HepG2 (cell line): ENCODE results near the gene GRK4. TPM values are rescaled to one million over a fixed set of nuclear protein-coding genes. Genes with fewer than 3 reads are reported as not detected.

Experiments used
- ATAC-seq: fragments of 200-7000 bp; cut with Tn5 transposase; 3 replicates; pipeline ENCODE4 v1.9.1; 2020; ENCODE audit warnings: mild to moderate bottlenecking, moderate library complexity
- BruUV-seq: library from RNA; stranded (reverse); fragments of 400-500 nt; replicated peaks from 2 replicates; lab custom pipeline; 2021; lab: Mats Ljungman, UMichigan
- CTCF ChIA-PET: fragments of 300-600 bp; formaldehyde crosslinking; extraction: SDS; loops from one replicate; lab custom pipeline; 2021; ENCODE audit warnings: low total read pairs, inconsistent platforms, low intra/inter-chr PET ratio; lab: Yijun Ruan, JAX
- POLR2A ChIA-PET: fragments of 350-600 bp; sonication (Branson Sonifier 250); formaldehyde crosslinking; loops from one replicate; lab custom pipeline; 2020; ENCODE audit warnings: antibody characterized with exemption, inconsistent platforms; lab: Yijun Ruan, JAX
- DNase-seq: peaks from one replicate; pipeline ENCODE4 v3.0.0-alpha.2; 2015; ENCODE audit warnings: low spot score
- FAIRE-seq: peaks from 3 replicates; lab custom pipeline; 2011; peaks lifted over from hg19 to GRCh38; lab: Jason Lieb, UNC
- H2AFZ ChIP-seq: one replicate; pipeline ENCODE4 v1.6.1; 2011; ENCODE audit warnings: low read length, inconsistent platforms
- H3K27ac ChIP-seq: fragments of 300-600 bp; 3 replicates; pipeline ENCODE4 v1.8.0; 2011; ENCODE audit warnings: mixed run types, mild to moderate bottlenecking, mixed read lengths, low read length, inconsistent platforms; ENCODE audit not compliant: insufficient read depth; ENCODE audit errors: extremely low read length
- H3K27me3 ChIP-seq, 2 experiments: fragments of 200-600 bp in 1 of 2; 2 replicates in 1 of 2; 3 replicates in 1 of 2; pipeline versions ENCODE4 v1.6.0 to v1.8.0; 2011; ENCODE audit warnings: low read length in 2 of 2, mild to moderate bottlenecking in 2 of 2, moderate library complexity in 2 of 2, inconsistent platforms in 1 of 2; ENCODE audit not compliant: insufficient read depth in 2 of 2, control insufficient read depth in 1 of 2
- H3K36me3 ChIP-seq, 2 experiments: fragments of 200-600 bp in 1 of 2; replicated peaks in 1 of 2; 2 replicates in 1 of 2; 3 replicates in 1 of 2; pipeline versions ENCODE4 v1.5.1 to v1.8.0; 2011; ENCODE audit warnings: low read length in 2 of 2, inconsistent platforms in 1 of 2; ENCODE audit not compliant: insufficient read depth in 2 of 2, control insufficient read depth in 1 of 2
- H3K4me1 ChIP-seq: 2 replicates; pipeline ENCODE4 v1.5.1; 2012; ENCODE audit warnings: low read length, inconsistent platforms; ENCODE audit not compliant: insufficient read depth
- H3K4me2 ChIP-seq: 2 replicates; pipeline ENCODE4 v1.6.0; 2011; ENCODE audit warnings: low read depth, low read length, inconsistent platforms
- H3K4me3 ChIP-seq, 3 experiments: fragments of 200-600 bp in 1 of 3; sonication (generic), shearing (Covaris generic) in 1 of 3; replicated peaks in 1 of 3; 2 replicates each; pipeline ENCODE4 v1.5.1; 2011 to 2016; ENCODE audit warnings: low read length in 3 of 3, inconsistent platforms in 2 of 3, low read depth in 2 of 3, mild to moderate bottlenecking in 2 of 3, control low read depth in 1 of 3, mixed read lengths in 1 of 3; ENCODE audit not compliant: insufficient read depth in 1 of 3
- H3K79me2 ChIP-seq: one replicate; pipeline ENCODE4 v1.6.1; 2011; ENCODE audit warnings: low read length, inconsistent platforms; ENCODE audit not compliant: insufficient read depth
- H3K9ac ChIP-seq: 2 replicates; pipeline ENCODE4 v1.6.0; 2011; ENCODE audit warnings: mild to moderate bottlenecking, low read depth, low read length, inconsistent platforms; ENCODE audit not compliant: insufficient read depth
- H3K9me3 ChIP-seq: 2 replicates; pipeline ENCODE4 v1.5.1; 2012; ENCODE audit warnings: mild to moderate bottlenecking, low read length
- H4K20me1 ChIP-seq: 2 replicates; pipeline ENCODE4 v1.6.0; 2011; ENCODE audit warnings: inconsistent platforms, mild to moderate bottlenecking, low read length, moderate library complexity; ENCODE audit not compliant: insufficient read depth
- HHEX ChIP-seq: IDR thresholded peaks from 2 replicates; pipeline ENCODE4 v1.6.1; 2016; ENCODE audit warnings: control low read depth
- KMT2A ChIP-seq: sonication (generic); formaldehyde crosslinking; IDR thresholded peaks from 2 replicates; pipeline ENCODE4 v1.4.0; 2020; ENCODE audit warnings: missing genetic modification reagents
- LCORL ChIP-seq, 2 experiments: fragments of 450-650 bp in 1 of 2; sonication (generic) in 1 of 2; formaldehyde crosslinking in 1 of 2; IDR thresholded peaks; 2 replicates each; pipeline versions ENCODE4 v1.5.0 to v1.6.1; 2017 to 2020; ENCODE audit warnings: antibody characterized with exemption in 1 of 2, missing genetic modification reagents in 1 of 2
- MYPOP ChIP-seq: sonication (generic); formaldehyde crosslinking; IDR thresholded peaks from 2 replicates; pipeline ENCODE4 v1.8.1; 2023; ENCODE audit warnings: mild to moderate bottlenecking, moderate library complexity, missing genetic modification reagents
- PRDM4 ChIP-seq: sonication (generic); formaldehyde crosslinking; IDR thresholded peaks from 2 replicates; pipeline ENCODE4 v1.9.0; 2021; ENCODE audit warnings: missing genetic modification reagents, borderline replicate concordance
- SIN3B ChIP-seq: fragments of 150-350 bp; IDR thresholded peaks from 2 replicates; pipeline ENCODE4 v1.6.1; 2014; ENCODE audit warnings: low read length
- TGIF2 ChIP-seq: IDR thresholded peaks from 2 replicates; pipeline ENCODE4 v1.6.1; 2016; ENCODE audit warnings: control low read depth, missing compliant biosample characterization
- ZBTB39 ChIP-seq: sonication (generic); formaldehyde crosslinking; IDR thresholded peaks from 2 replicates; pipeline ENCODE4 v1.5.0; 2020; ENCODE audit warnings: missing genetic modification reagents
- ZNF276 ChIP-seq: sonication (generic); formaldehyde crosslinking; IDR thresholded peaks from 2 replicates; pipeline ENCODE4 v1.4.0; 2020; ENCODE audit warnings: mild to moderate bottlenecking, low read depth, missing genetic modification reagents
- ZNF326 ChIP-seq: sonication (generic); formaldehyde crosslinking; IDR thresholded peaks from 2 replicates; pipeline ENCODE4 v1.4.0; 2020; ENCODE audit warnings: missing genetic modification reagents, borderline replicate concordance
- ZNF552 ChIP-seq: sonication (generic); formaldehyde crosslinking; IDR thresholded peaks from 2 replicates; pipeline ENCODE4 v1.9.0; 2022; ENCODE audit warnings: missing genetic modification reagents, mild to moderate bottlenecking, borderline replicate concordance
- ZNF580 ChIP-seq: IDR thresholded peaks from 2 replicates; pipeline ENCODE4 v1.6.1; 2016; ENCODE audit warnings: low read depth, borderline replicate concordance
- ZNF720 ChIP-seq: sonication (generic); formaldehyde crosslinking; IDR thresholded peaks from 2 replicates; pipeline ENCODE4 v1.4.0; 2020; ENCODE audit warnings: missing genetic modification reagents
- ZNF839 ChIP-seq: sonication (generic); formaldehyde crosslinking; IDR thresholded peaks from 2 replicates; pipeline ENCODE4 v1.4.0; 2020; ENCODE audit warnings: missing genetic modification reagents, mild to moderate bottlenecking, borderline replicate concordance
- ZNF891 ChIP-seq: sonication (generic); formaldehyde crosslinking; IDR thresholded peaks from 2 replicates; pipeline ENCODE4 v1.5.0; 2020; ENCODE audit warnings: mild to moderate bottlenecking, missing genetic modification reagents
- ZSCAN22 ChIP-seq: sonication (generic); formaldehyde crosslinking; IDR thresholded peaks from 2 replicates; pipeline ENCODE4 v1.4.0; 2020; ENCODE audit warnings: mild to moderate bottlenecking, missing genetic modification reagents
- WGBS: methylation state at CpG from one replicate; pipeline ENCODE4 v1.1.6; 2017; ENCODE audit warnings: low lambda C conversion rate; 5-methylcytosine and 5-hydroxymethylcytosine counted together
- in situ Hi-C: cut with HindIII; loops from 2 replicates; pipeline ENCODE4 v1.10.0; 2017; ENCODE audit warnings: low pct_unique_long_range_greater_than_20kb; ENCODE audit not compliant: extremely low pct_ligation_motif_present
- intact Hi-C: fragments of 100-400 bp; cut with micrococcal nuclease; formaldehyde crosslinking; loops from one replicate; pipeline ENCODE4 v1.10.0; 2022; ENCODE audit not compliant: unreplicated experiment
- polyA plus RNA-seq, 8 experiments: library from polyadenylated mRNA; depleted of rRNA in 3 of 8; stranded (reverse) in 7 of 8; unstranded in 1 of 8; fragments of >200 nt; fragmentation: Illumina TruSeq in 4 of 8; extraction: Trizol in 4 of 8; gene quantifications; 2 replicates each; pipeline versions ENCODE4 v1.2.1 to v1.2.3, GENCODE V29; 2011 to 2016; ENCODE audit warnings: low read depth in 4 of 8, missing spikeins in 1 of 8, mixed read lengths in 1 of 8; ENCODE audit not compliant: insufficient read depth in 1 of 8
- total RNA-seq, 5 experiments: library from RNA; depleted of rRNA; stranded (reverse); fragments of >200 nt; fragmentation: Illumina TruSeq; extraction: Trizol; gene quantifications; 2 replicates each; pipeline ENCODE4 v1.2.3, GENCODE V29; 2016; ENCODE audit warnings: low read depth in 1 of 5

The GRK4 gene
- total and polyA plus RNA-seq, 2 of the 13 experiments (the other 11 are each of a cell fraction or from before 2014, with no cell fraction given): 1.8 to 2.0 TPM

- BruUV-seq: no TSS peak
- intact Hi-C loops: no loop called here
- CTCF ChIA-PET: no interaction called here
- Histone ChIP-seq H3K27me3 (no peaks in the 10 kb centered on the region; a peak in 1 of 5 replicates), H3K79me2 (peaks cover 40% of the 10 kb centered on the region), H3K4me1 (peaks cover 45% of the 10 kb centered on the region), H4K20me1 (peaks cover 12% of the 10 kb centered on the region), H3K27ac (peak overlapping the region; percentile 82), H3K9me3 (no peaks in the 10 kb centered on the region), H3K4me2 (peak overlapping the region; percentile 99), H3K9ac (peak overlapping the region; percentile 90), H3K36me3 (peaks cover 3 to 23% of the 10 kb centered on the region in 2 experiments; a peak in 4 of 5 replicates), H3K4me3 (peak overlapping the region; percentile 84 to 90 (median 88)), H2AFZ (no peak overlapping the region)
- WGBS: 2% methylated on average over 8 of the region's 8 CpGs
- DNase-seq: peak; percentile 44
- peak; percentile 39 for ATAC-seq
- POLR2A ChIA-PET: interaction anchor here (1.5 kb wide), 1 partner anchor 26 kb away, joined by 5 read pairs; no protein-coding TSS in a partner anchor
- in situ Hi-C loops: no loop called here
- FAIRE-seq: peak; percentile 30
- no peak for TF ChIP-seq ZNF720 (CRISPR knock-in tag)
- TF ChIP-seq ZBTB39 (CRISPR knock-in tag): no peak
- no peak for TF ChIP-seq PRDM4 (CRISPR knock-in tag)
- no peak for TF ChIP-seq ZNF276 (CRISPR knock-in tag)
- no peak for TF ChIP-seq ZNF580 (CRISPR knock-in tag)
- TF ChIP-seq ZNF891 (CRISPR knock-in tag): 0 out of 2 replicates have a peak, but pooled peaks have one; percentile 41
- TF ChIP-seq ZSCAN22 (CRISPR knock-in tag): no peak
- no peak for TF ChIP-seq ZNF552
- TF ChIP-seq HHEX: no peak
- no peak for TF ChIP-seq SIN3B
- TF ChIP-seq TGIF2 (CRISPR knock-in tag): 0 out of 2 replicates have a peak, but pooled peaks have one; percentile 18
- TF ChIP-seq ZNF326 (CRISPR knock-in tag): no peak
- TF ChIP-seq MYPOP (CRISPR knock-in tag): no peak
- no peak for TF ChIP-seq ZNF839 (CRISPR knock-in tag)
- TF ChIP-seq LCORL (IDR thresholded peaks at IDR 0.05): no peak
- TF ChIP-seq LCORL (CRISPR knock-in tag; IDR thresholded peaks at IDR 0.05): no peak
- no peak for TF ChIP-seq KMT2A
Observed at GRCh38 chr4:2961421-2961810, 2.0 kb upstream of the GRK4 start.
